Cardiac muscle cell (in vitro differentiated cells and primary cell): ENCODE data around the gene PIK3AP1. TPM values are rescaled to one million over a fixed set of nuclear protein-coding genes. Genes with fewer than 3 reads are reported as not detected.

Experiments
- DNase-seq, 2 donors: peaks; one replicate each; pipeline versions ENCODE4 v3.0.0 to v3.0.0-alpha.2; 2010 to 2017; ENCODE audit warnings: low read depth in 1 of 2, low spot score in 1 of 2
- H3K27ac ChIP-seq: fragments of 200-600 bp; sonication (generic); 2 replicates; pipeline ENCODE4 v1.5.1; 2016
- H3K27me3 ChIP-seq: fragments of 200-600 bp; sonication (generic); 2 replicates; pipeline ENCODE4 v1.6.0; 2016; ENCODE audit warnings: control low read depth
- H3K36me3 ChIP-seq: fragments of 200-600 bp; sonication (generic); 2 replicates; pipeline ENCODE4 v1.5.1; 2016; ENCODE audit warnings: control low read depth
- H3K4me1 ChIP-seq: fragments of 200-600 bp; sonication (generic); 2 replicates; pipeline ENCODE4 v1.8.1; 2017; ENCODE audit warnings: low read depth, mild to moderate bottlenecking, mixed run types
- H3K4me3 ChIP-seq: fragments of 200-600 bp; sonication (generic); 2 replicates; pipeline ENCODE4 v1.5.1; 2016; ENCODE audit warnings: mild to moderate bottlenecking
- H3K9me3 ChIP-seq: fragments of 200-600 bp; sonication (generic); 2 replicates; pipeline ENCODE4 v1.5.1; 2017; ENCODE audit warnings: low read depth, mild to moderate bottlenecking, control low read depth
- CTCF ChIP-seq: IDR thresholded peaks from 2 replicates; pipeline ENCODE4 v1.5.1; 2012; ENCODE audit warnings: low read depth, mild to moderate bottlenecking, low read length
- polyA plus RNA-seq: library from polyadenylated mRNA; unstranded; fragments of >200 nt; fragmentation: Nextera tagmentation; extraction: Ambion mirVana; gene quantifications from 2 replicates; pipeline ENCODE4 v1.2.1, GENCODE V29; 2016
- total RNA-seq: library from RNA; depleted of rRNA; stranded (reverse); fragments of >200 nt; gene quantifications from 2 replicates; pipeline ENCODE4 v1.2.3, GENCODE V29; 2016

The PIK3AP1 gene
- total and polyA plus RNA-seq, 2 experiments from 2014 or later, result 1.1 to 2.7 TPM

- no peak for TF ChIP-seq CTCF
These were observed 123.6 kb downstream of the PIK3AP1 start for GRCh38 chr10:96596422-96597407.

GRCh38 chr10:96595741-96596140, 124.6 kb downstream of the PIK3AP1 start:
- Histone ChIP-seq H3K27me3 (no peaks in the 10 kb centered on the region), H3K27ac (no peak overlapping the region), H3K36me3 (no peaks in the 10 kb centered on the region), H3K4me1 (no peaks in the 10 kb centered on the region), H3K4me3 (no peak overlapping the region), H3K9me3 (no peaks in the 10 kb centered on the region)
- DNase-seq, result no peak
- TF ChIP-seq CTCF, result no peak

More at GRCh38 chr10:96596422-96597407, 123.6 kb downstream of the PIK3AP1 start:
- Histone ChIP-seq H3K27me3 (no peaks in the 10 kb centered on the region), H3K4me1 (no peaks in the 10 kb centered on the region), H3K4me3 (no peak overlapping the region), H3K27ac (no peak overlapping the region), H3K9me3 (no peaks in the 10 kb centered on the region), H3K36me3 (no peaks in the 10 kb centered on the region)
- no peak for DNase-seq

- peaks cover 12% of the 10 kb centered on the region for H3K4me1 ChIP-seq
- no peak for TF ChIP-seq CTCF
- no peak for DNase-seq
- H3K27ac ChIP-seq, result no peak overlapping the region
- H3K36me3 ChIP-seq, result no peaks in the 10 kb centered on the region
- H3K4me3 ChIP-seq, result no peak overlapping the region
- H3K9me3 ChIP-seq, result no peaks in the 10 kb centered on the region
- no peaks in the 10 kb centered on the region for H3K27me3 ChIP-seq
These were observed 128.4 kb downstream of the PIK3AP1 start for GRCh38 chr10:96591946-96592345.

GRCh38 chr10:96588616-96589419, 131.5 kb downstream of the PIK3AP1 start:
- DNase-seq, result no peak
- H3K4me3 ChIP-seq, result no peak overlapping the region
- no peak for TF ChIP-seq CTCF
- H3K36me3 ChIP-seq, result no peaks in the 10 kb centered on the region
- H3K27ac ChIP-seq, result no peak overlapping the region
- peaks cover 21% of the 10 kb centered on the region for H3K4me1 ChIP-seq
- H3K9me3 ChIP-seq, result no peaks in the 10 kb centered on the region
- no peaks in the 10 kb centered on the region for H3K27me3 ChIP-seq

GRCh38 chr10:96588060-96588554, 132.2 kb downstream of the PIK3AP1 start:
- Histone ChIP-seq H3K4me3 (peak overlapping the region; percentile 62), H3K4me1 (peaks cover 21% of the 10 kb centered on the region), H3K36me3 (no peaks in the 10 kb centered on the region), H3K27me3 (no peaks in the 10 kb centered on the region), H3K27ac (peak overlapping the region; percentile 99), H3K9me3 (no peaks in the 10 kb centered on the region)
- no peak for TF ChIP-seq CTCF
- no peak for DNase-seq
